GM18951 (cell line): Measurements from ENCODE around the gene APOBEC3F.

Experiments used
- POLR2A ChIP-seq: IDR thresholded peaks from 4 replicates; pipeline ENCODE4 v1.6.1; 2011; ENCODE audit warnings: mild to moderate bottlenecking; ENCODE audit not compliant: insufficient read length, insufficient read depth; ENCODE audit errors: extremely low read depth
- in situ Hi-C: fragments of 300-500 bp; cut with MboI; formaldehyde crosslinking; loops from one replicate; pipeline ENCODE4 v1.12.0; 2022; ENCODE audit warnings: low sequenced_read_pairs, mixed read lengths, inconsistent platforms; ENCODE audit not compliant: unreplicated experiment

APOBEC3F gene

GRCh38 chr22:39098576-39098975, 57.9 kb downstream of the APOBEC3F start:
- in situ Hi-C loops: no loop called here
- no peak for TF ChIP-seq POLR2A

GRCh38 chr22:39101226-39101625, 60.6 kb downstream of the APOBEC3F start:
- in situ Hi-C loops: no loop called here
- TF ChIP-seq POLR2A: no peak

GRCh38 chr22:39103431-39103830, 62.8 kb downstream of the APOBEC3F start:
- in situ Hi-C loops: no loop called here
- TF ChIP-seq POLR2A: no peak
